GM18519 (cell line): Measurements from ENCODE around the gene RAC3.

ENCODE experiments used
- ATAC-seq: cut with Tn5 transposase; IDR thresholded peaks from one replicate; pipeline ENCODE4 v1.9.1; 2021; ENCODE audit warnings: mild to moderate bottlenecking, moderate library complexity; ENCODE audit not compliant: unreplicated experiment, low FRiP score

Gene RAC3

DNA sequence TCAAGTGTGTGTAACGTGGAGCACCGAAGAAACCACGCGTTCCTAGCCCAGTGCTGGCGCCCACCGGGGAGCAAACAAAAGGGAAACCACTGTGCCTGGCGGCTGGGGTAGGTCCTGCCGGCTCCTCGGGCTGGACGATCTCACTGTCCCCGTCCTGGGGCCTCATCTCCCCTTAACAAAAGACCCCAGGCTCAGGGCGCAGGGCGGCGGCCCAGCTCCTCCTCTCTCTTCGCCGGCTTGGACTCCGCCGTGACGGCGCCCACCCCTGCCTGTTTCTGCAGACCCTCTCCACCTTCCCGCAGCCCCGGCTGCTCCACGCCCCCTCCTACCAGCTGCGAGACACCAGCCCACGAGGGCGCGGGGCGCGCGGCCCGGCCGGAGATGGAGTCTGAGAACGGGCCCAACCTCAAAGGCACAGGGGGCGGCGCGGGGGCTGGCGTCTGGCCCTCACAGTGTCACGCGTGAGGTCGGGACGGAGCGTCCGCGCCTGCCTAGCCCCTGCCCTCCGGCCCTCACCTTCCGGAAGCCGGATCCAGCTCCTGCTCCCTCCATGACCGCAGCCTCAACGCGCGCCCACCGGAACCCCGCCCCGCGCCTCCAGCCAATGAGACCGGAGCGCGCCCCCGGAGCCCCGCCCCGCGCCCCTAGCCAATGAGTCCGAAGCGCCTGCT, 9.0 kb upstream of the RAC3 start, which contains the start of gene CENPX:
CENPX (minus strand) TSS at position 569 of the 671 bp plus-strand sequence; CDS start at position 552, 17 bp downstream.
- ATAC-seq = peak; percentile 29

DNA sequence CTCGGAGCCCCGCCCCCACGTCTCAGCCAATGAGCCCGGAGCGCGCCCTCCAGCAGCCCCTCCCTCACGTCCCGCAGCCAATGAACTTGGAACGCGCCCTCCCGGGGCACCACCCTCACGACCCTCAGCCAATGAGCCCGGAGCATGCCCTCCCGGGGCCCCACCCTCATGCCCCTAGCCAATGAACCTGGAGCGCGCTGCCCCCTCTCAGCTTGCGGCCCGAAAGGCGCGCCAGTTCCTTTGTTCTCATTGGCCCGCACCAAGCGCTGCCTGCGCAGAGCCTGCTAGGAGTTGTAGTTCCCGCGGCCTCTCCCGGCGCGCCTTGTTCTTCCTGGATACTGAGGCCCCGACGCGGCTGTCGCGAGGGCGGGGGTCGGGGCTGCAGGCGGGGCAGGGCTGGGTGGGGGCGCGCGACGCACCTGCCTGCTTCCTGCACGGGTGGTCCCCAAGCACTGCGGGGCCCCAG, 8.5 kb upstream of the RAC3 start, which contains the start of gene LRRC45:
LRRC45 (plus strand) TSS at position 325 of the 466 bp plus-strand sequence. CDS start 339 bp downstream, outside the sequence.
- ATAC-seq = peak; percentile 72

DNA sequence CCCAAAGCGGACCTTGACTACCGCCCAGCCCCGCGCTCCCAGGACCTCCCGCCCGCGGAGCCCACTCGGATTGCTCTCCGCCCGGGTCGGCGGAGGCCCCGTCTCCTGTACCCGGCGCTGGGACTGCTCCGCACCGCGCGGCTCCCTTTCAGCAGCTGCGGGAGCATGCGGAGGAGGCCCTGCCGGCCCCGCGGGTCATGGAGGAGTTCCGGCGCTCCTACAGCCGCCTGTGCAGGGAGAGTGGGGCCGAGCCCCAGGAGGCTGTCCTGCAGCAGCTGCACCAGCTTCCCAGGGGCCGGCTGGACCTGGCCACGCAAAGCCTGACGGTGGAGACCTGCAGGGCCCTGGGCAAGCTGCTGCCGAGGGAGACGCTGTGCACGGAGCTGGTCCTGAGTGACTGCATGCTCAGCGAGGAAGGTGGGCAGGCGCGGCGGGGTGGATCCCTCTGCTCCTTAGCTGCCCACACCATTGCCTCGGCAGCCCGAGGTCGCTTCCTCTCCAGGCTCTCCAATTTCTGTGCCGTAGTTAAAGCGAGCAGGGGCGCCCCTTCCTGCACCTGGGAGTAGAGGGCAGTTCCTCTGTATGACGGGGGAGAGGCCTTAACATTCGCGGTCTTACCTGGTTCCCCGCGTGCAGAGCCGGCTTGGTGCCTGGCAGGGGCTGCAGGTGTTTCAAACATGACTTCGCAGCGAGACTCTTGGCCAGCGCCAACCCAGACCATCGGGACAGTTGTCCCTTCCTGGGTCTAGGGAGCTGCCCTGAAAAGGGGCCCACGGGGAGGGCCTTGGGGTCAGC, 7.8 kb upstream of the RAC3 start:
- peak; percentile 13 for ATAC-seq

DNA sequence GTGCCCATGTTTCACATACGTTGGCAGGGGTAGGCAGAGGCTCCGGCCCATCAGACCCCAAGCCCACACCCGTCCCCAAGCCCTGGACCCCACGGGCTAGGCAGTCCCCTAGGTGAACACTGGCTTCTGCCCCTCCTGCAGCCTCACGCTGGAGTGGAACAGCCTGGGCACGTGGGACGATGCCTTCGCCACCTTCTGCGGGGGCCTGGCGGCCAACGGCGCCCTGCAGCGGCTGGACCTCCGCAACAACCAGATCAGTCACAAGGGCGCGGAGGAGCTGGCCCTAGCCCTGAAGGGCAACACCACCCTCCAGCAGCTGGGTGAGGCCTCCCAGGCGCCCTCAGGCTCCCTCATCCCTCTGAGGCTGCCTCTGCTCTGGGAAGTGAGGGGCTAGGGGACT, 6.6 kb upstream of the RAC3 start:
- ATAC-seq = no peak

DNA sequence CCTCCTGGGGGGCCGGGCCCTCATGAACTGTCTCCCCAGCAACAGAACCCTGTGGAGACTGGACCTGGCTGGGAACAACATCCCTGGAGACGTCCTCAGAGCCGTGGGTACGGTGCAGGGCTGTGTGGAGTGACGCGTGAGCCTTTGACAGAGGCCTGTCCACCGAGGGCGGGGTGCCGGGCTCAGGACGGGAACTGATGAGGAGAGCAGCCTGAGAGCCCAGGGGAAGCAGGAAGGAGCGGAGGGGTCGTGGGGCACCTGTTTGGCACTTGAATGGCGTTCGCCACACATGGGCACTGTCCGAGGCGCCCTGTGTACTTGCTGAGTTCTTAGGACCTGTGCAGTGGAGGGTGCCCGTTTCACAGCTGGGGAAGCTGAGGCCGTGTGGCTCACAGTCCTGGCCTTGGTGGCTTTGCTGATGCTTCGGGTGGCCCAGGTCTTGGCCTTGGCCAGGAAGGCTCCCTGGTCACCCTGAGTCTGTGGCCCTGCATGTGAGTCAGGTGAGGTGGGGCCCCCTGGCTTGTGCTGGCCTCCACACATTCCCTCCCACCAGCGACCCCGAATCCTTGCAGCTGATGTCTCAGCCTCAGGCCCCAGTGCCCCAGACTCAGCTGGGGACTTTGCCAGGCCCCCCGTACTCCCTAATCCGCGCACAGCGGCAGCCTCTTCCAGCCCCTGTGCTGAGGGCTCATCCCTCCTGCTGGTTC, 5.9 kb upstream of the RAC3 start:
- no peak for ATAC-seq

DNA sequence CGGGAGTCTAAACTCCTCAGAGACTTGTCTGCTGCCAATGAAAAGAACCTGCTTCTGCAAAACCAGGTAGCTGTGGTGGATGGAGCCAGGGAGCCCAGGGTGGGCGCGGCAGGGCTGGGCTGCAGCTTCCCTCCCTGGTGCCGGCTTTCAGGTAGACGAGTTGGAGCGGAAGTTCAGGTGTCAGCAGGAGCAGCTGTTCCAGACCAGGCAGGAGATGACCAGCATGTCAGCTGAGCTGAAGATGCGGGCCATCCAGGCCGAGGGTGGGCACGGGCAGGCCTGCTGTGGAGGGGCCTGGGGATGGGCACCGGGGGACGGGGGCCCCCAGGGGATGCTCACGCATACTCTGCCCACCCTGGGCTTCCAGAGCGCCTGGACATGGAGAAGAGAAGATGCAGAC, 3.2 kb upstream of the RAC3 start:
- no peak for ATAC-seq

DNA sequence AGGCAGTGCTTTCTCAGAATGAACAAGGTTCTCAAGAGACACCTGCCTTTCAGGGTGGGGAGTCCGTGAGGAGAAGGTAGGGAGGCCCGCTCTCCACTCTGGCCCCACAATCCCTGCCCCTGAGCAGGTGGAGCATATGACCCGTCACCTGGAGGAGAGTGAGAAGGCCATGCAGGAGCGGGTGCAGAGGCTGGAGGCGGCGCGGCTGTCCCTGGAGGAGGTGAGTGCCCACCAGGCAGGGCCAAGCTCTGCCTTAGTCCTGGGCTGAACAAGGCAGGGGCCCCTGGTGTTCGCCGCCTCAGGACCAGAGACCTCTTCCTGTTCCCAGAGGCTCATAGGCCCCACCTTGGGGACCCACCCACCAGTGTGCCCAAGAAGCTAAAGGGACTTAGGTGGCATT, 2.5 kb upstream of the RAC3 start:
- ATAC-seq = no peak

DNA sequence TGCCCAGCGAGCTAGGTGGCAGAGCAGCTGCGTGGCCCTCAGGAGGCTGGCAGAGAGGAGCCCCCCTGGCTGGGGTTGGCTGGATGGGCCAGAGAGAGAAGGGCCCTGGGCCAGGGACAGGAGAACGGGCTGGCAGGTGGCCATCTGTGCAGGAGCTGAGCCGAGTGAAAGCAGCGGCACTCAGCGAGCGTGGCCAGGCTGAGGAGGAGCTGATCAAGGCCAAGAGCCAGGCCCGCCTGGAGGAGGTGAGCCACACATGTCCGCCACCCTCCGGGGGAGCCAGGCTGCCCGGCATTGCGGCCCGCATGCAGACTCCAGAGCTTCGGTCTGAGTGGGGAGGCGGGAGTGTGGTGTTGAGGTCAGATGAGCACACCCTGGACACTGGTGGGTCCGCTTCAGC, 2.1 kb upstream of the RAC3 start:
- no peak for ATAC-seq

DNA sequence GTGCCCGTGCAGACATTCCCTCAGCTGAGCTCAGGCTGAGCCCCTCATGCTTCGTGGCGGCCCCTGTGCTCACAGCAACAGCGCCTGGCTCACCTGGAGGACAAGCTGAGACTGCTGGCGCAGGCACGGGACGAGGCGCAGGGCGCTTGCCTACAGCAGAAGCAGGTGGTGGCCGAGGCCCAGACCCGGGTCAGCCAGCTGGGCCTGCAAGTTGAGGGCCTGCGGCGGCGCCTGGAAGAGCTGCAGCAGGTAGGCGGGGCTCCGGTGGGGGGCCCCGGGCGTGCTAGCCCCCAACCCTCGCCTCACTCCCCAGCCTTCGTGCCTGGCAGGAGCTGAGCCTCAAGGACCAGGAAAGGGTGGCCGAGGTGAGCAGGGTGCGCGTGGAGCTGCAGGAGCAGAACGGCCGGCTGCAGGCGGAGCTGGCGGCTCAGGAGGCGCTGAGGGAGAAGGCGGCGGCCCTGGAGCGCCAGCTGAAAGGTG, 1.4 kb upstream of the RAC3 start:
- ATAC-seq = no peak

DNA sequence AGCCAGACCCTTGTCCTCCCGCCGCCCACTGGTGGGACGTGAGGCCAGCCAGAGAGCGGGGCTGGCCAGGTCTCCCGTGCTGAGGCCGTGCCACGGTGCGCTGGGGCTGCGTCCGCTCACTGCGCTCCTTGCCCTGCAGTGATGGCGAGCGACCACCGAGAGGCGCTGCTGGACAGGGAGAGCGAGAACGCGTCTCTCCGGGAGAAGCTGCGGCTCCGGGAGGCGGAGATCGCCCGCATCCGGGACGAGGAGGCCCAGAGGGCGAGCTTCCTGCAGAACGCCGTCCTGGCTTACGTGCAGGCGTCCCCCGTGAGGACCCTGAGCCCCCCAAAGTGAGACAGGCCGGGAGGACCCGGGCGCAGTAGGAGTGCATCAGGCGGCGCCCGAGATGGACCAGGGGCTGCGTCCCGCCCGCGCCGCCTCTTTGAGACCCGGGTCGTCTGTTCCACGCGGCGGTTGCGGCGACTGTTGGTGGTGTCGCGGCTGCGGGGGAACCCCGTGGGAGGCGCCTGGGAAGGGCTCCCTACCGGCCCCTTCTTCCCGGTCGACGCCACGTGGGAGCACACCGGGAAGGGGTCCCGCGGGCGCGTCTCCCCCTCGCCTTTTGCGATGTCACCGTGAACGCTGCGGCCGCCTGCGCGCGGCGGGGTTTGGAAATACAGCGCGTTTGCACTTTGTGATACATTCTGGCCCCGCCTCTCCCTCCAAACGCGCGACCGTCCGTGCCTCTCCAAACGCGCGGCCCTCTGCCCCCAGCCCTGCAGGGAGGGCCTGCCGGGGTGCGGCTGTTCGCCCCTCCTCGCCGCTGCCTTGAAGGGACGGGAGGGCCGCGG, 792 bp upstream of the RAC3 start:
- no peak for ATAC-seq

DNA sequence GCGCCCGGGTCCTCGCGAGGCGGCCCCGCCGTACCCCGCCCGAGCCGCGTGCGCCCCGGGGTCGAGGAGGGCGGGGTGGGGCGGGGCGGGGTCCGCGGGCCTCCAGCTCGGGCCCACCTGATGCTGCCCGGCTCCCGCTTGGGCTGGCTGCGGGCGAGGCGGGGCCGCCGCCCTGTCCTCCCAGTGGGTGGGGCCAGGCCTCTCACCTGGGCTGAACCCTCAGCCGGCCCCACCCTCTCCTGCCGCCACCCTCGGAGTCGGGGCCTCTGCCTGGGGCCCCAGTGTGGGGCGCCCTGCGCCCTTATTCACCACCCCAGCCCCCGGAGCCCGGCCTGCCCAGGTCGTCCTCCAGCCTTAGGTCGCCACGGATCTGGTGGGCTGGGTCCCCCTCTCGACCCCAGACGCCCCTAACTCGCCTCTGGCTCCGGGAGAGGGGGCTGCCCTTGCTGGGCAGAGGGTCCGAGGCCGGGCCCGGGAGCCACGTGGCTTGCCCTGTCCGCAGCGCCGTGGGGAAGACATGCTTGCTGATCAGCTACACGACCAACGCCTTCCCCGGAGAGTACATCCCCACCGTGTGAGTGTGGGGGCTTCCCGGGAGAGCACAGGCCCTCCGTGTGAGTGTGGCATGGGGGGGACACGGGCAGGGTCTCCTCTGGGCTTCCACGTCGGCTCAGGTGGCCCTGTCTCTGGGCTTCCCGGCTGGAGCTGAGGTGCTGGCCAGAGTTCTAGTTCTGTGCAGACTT, 578 bp downstream of the RAC3 start:
- no peak for ATAC-seq

DNA sequence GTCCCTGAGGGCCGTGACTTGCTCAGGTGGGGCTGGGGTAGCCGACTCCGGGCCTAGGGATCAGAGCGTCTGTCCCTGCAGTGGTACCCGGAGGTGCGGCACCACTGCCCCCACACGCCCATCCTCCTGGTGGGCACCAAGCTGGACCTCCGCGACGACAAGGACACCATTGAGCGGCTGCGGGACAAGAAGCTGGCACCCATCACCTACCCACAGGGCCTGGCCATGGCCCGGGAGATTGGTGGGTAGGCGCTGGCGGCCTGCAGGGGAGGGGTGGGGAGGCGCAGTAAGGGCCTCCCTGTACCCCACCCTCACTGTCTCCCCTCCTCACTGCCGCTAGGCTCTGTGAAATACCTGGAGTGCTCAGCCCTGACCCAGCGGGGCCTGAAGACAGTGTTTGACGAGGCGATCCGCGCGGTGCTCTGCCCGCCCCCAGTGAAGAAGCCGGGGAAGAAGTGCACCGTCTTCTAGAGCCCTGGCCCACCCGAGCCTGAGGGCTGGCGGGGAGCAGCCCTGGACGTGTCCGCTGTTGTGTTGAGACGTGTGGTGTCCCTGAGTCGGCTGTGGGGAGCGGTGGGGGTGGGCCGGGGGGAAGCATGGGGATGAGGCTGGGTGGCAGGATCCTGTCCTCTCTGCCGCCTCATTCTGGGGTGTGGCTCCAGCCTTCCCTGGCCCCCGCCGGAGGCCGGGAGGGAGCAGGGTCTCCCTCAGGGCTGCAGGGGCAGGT, 2.0 kb downstream of the RAC3 start:
- no peak for ATAC-seq

DNA sequence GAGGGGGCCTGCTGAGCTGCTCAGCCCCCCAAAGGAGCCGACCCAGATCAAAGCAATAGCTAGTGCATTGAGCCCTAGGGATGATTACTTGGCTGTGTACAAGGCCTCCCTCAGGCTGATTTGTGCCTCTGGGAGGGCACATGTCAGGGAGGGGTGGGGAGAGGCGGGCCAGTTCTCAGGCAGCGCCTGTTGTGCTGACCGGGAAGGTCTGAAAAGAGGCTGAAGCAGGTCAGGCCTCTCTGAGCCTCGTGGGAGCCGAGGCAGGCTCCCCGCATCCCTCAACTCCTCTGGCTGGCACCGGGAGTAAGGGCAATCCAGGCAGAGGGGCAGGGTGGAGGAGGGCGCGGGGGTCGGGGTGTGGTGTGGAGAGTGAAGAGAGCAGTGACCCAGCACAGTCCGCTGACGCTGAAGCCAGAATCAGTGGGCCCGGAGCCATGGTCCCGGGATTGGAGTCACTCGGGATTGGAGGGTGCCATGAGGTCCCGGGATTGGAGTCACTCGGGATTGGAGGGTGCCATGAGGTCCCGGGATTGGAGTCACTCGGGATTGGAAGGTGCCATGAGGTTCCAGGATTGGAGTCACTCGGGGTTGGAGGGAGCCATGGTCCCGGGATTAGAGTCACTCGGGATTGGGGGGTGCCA, 3.0 kb downstream of the RAC3 start:
- ATAC-seq = no peak

DNA sequence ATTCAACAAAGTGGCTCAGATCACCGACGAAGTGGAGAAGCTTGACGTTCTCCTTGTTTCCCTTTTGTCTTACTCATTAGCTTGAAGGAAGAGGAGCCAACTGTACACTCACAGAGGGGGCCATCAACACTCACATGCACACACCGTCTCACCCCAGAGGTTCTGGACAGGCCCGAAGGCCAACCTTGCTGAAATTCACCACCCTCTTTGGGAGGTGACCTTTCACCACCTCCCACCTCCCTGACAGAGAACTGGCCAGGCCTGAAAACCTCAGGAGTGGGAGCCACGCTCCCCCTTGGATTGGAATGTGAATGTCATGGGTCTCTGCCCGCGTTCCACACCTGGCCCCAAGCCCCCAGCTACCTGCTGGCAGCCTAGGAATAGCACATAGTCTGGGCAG, 4.0 kb downstream of the RAC3 start:
- ATAC-seq = no peak

DNA sequence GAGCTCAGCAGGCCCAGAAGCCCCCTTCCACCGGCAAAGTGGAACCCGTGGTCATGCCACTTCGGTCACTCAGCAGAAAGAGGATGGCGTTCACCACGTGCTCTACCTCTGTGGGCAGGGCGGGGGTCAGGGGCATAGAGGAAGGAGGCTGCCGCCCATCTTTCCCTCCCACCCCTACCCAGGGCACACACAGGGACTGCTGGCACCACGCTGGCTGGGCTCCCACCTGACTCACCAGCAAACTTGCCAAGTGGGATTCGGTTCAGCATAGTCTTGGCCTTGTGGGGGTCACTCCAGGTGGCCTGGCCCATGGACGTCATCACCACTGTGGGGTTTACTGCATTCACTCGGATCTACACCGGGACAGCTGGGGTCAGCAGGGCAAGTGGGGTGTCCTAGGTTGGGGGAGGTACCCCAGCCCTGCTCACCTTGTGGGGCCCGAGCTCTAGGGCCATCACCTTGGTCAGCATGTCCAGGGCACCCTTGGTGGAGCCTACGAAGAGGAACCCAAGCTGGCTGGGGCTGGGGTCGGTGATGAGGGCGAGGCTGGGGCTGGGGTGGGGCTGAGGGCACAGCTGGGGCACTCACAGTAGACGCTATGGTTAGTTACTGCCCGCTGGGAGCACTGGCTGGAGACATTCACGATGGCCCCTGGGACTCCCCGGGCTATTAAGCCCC, 4.6 kb downstream of the RAC3 start:
- ATAC-seq = no peak

DNA sequence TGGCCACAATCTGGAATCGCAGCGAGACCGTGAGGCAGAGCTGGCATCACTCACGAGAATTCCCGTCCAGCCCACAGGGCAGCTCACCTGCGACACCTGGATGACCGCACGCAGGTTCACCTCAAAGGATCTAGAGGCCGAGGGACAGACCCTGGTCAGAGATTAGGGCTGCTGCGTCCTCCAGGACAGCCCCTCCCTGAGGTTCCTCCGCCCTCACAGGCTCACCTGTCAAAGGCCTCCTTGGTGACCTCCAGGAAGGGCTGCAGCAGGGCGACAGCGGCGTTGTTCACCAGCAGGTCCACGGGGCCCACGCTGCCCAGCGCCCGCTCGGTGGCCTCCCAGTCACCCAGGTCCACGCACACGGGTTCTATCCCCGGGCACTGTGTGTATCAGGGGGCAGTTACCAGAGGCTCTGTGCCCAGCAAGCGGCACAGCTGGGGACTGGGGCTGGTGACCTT, 5.2 kb downstream of the RAC3 start:
- no peak for ATAC-seq

DNA sequence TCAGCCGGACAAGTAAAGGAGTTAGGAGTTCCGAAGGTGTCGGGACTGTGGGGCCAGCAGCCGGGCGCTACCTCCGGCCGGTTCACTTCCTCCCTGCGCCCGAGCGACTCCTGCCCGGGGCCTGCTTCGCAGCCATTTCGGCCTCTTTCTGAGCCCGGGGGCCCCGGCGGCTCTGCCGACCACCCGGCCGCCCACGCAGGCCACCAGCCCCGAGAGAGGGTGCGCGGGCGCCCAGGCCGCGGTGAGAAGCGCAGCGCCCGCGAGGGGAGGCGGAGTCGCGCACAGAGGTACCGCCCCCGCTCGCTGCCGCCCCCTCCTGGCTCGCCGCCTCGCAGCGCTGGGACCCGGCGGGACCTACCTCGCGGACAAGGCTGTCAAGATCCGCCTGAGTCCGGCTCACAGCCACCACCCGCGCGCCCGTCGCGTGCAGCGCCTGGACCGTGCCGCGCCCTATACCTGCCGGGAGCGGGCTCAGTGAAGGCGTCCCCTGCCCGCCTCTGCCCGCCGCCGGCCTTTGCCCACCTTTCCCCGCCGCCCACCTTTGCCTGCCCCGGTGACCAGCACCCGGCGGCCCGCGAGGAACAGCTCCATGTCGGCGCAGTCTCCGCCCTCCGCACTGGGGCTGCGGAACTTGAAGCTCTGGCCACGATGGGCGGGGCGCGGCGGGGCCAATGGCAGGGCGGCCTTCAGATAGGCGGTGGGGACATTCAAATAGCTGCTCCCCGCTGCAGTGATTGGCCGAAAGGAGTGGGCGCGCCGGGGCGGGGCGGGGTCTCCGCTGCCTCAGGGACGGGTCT, 5.8 kb downstream of the RAC3 start, which contains the start of gene DCXR:
DCXR (minus strand) TSS at position 606 of the 797 bp plus-strand sequence; CDS start at position 591, 15 bp downstream.
- ATAC-seq = peak; percentile 65
